Measurements from ENCODE around the gene TOP2A. TPM values are rescaled to one million over a fixed set of nuclear protein-coding genes. Genes with fewer than 3 reads are reported as not detected.

TOP2A gene
- total and polyA plus RNA-seq, 9 of the 15 experiments (the other 6 are each of a cell fraction or from before 2014, with no cell fraction given): 133 to 347 (median 259) TPM

- TF ChIP-seq RBBP5 (IDR thresholded peaks at IDR 0.05; ENCODE audit: borderline replicate concordance, insufficient read depth, low read length, poor library complexity, severe bottlenecking) (peak; percentile 25), ZMIZ1 (IDR thresholded peaks at IDR 0.05; ENCODE audit: low read depth in 2 of 2, low read length in 2 of 2) (no peak), SPI1 (IDR thresholded peaks at IDR 0.05; ENCODE audit: borderline replicate concordance, low read depth, low read length) (no peak), NONO (IDR thresholded peaks at IDR 0.05; ENCODE audit: low read depth in 2 of 2, low read length in 1 of 2) (no peak), THAP7 (CRISPR knock-in tag; IDR thresholded peaks at IDR 0.05) (0 out of 2 replicates have a peak, but pooled peaks have one; percentile 30), RBM39 (optimal IDR thresholded peaks at IDR 0.05; ENCODE audit: low read depth, low read length) (no peak), TRIM28 (IDR thresholded peaks at IDR 0.05) (no peak), PHF20 (IDR thresholded peaks at IDR 0.05; ENCODE audit: partially characterized antibody) (no peak), MAFG (tag; conservative IDR thresholded peaks at IDR 0.05) (no peak), DMBX1 (CRISPR knock-in tag; IDR thresholded peaks at IDR 0.05; ENCODE audit: borderline replicate concordance) (no peak), ZC3H8 (IDR thresholded peaks at IDR 0.05) (no peak)
- TF ChIP-seq, protein P1, sequence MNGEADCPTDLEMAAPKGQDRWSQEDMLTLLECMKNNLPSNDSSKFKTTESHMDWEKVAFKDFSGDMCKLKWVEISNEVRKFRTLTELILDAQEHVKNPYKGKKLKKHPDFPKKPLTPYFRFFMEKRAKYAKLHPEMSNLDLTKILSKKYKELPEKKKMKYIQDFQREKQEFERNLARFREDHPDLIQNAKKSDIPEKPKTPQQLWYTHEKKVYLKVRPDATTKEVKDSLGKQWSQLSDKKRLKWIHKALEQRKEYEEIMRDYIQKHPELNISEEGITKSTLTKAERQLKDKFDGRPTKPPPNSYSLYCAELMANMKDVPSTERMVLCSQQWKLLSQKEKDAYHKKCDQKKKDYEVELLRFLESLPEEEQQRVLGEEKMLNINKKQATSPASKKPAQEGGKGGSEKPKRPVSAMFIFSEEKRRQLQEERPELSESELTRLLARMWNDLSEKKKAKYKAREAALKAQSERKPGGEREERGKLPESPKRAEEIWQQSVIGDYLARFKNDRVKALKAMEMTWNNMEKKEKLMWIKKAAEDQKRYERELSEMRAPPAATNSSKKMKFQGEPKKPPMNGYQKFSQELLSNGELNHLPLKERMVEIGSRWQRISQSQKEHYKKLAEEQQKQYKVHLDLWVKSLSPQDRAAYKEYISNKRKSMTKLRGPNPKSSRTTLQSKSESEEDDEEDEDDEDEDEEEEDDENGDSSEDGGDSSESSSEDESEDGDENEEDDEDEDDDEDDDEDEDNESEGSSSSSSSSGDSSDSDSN (IDR thresholded peaks at IDR 0.05; ENCODE audit: borderline replicate concordance in 1 of 2, low read depth in 2 of 2, low read length in 2 of 2): no peak
- TF ChIP-seq, protein P2, sequence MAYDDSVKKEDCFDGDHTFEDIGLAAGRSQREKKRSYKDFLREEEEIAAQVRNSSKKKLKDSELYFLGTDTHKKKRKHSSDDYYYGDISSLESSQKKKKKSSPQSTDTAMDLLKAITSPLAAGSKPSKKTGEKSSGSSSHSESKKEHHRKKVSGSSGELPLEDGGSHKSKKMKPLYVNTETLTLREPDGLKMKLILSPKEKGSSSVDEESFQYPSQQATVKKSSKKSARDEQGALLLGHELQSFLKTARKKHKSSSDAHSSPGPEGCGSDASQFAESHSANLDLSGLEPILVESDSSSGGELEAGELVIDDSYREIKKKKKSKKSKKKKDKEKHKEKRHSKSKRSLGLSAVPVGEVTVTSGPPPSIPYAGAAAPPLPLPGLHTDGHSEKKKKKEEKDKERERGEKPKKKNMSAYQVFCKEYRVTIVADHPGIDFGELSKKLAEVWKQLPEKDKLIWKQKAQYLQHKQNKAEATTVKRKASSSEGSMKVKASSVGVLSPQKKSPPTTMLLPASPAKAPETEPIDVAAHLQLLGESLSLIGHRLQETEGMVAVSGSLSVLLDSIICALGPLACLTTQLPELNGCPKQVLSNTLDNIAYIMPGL (CRISPR knock-in tag; IDR thresholded peaks at IDR 0.05): 0 out of 2 replicates have a peak, but pooled peaks have one; percentile 70
- TF ChIP-seq, protein P3, sequence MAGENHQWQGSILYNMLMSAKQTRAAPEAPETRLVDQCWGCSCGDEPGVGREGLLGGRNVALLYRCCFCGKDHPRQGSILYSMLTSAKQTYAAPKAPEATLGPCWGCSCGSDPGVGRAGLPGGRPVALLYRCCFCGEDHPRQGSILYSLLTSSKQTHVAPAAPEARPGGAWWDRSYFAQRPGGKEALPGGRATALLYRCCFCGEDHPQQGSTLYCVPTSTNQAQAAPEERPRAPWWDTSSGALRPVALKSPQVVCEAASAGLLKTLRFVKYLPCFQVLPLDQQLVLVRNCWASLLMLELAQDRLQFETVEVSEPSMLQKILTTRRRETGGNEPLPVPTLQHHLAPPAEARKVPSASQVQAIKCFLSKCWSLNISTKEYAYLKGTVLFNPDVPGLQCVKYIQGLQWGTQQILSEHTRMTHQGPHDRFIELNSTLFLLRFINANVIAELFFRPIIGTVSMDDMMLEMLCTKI (IDR thresholded peaks at IDR 0.05; ENCODE audit: partially characterized antibody): no peak
- TF ChIP-seq, protein P4, sequence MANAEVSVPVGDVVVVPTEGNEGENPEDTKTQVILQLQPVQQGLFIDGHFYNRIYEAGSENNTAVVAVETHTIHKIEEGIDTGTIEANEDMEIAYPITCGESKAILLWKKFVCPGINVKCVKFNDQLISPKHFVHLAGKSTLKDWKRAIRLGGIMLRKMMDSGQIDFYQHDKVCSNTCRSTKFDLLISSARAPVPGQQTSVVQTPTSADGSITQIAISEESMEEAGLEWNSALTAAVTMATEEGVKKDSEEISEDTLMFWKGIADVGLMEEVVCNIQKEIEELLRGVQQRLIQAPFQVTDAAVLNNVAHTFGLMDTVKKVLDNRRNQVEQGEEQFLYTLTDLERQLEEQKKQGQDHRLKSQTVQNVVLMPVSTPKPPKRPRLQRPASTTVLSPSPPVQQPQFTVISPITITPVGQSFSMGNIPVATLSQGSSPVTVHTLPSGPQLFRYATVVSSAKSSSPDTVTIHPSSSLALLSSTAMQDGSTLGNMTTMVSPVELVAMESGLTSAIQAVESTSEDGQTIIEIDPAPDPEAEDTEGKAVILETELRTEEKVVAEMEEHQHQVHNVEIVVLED (CRISPR knock-in tag; IDR thresholded peaks at IDR 0.05): no peak
Measured at GRCh38 chr17:40363111-40363827, 54.4 kb downstream of the TOP2A start (continued).
